HepG2 (cell line): ENCODE data around the gene SLU7. TPM values are rescaled to one million over a fixed set of nuclear protein-coding genes. Genes with fewer than 3 reads are reported as not detected.

Experiments
- CHD4 ChIP-seq: fragments of 200-600 bp; sonication (generic); IDR thresholded peaks from 2 replicates; pipeline ENCODE4 v1.7.0; 2017; ENCODE audit warnings: mild to moderate bottlenecking, low read length, borderline replicate concordance
- E2F2 ChIP-seq: sonication (generic); formaldehyde crosslinking; IDR thresholded peaks from 2 replicates; pipeline ENCODE4 v1.4.0; 2020; ENCODE audit warnings: missing genetic modification reagents, borderline replicate concordance
- HBP1 ChIP-seq: IDR thresholded peaks from 2 replicates; pipeline ENCODE4 v1.6.1; 2016; ENCODE audit warnings: low read depth, control low read depth
- HMGXB4 ChIP-seq, 2 experiments: sonication (generic) in 1 of 2; formaldehyde crosslinking in 1 of 2; IDR thresholded peaks; 2 replicates each; pipeline versions ENCODE4 v1.4.0 to v1.6.1; 2018 to 2020; ENCODE audit warnings: missing genetic modification reagents in 2 of 2, borderline replicate concordance in 1 of 2, low read depth in 1 of 2, mild to moderate bottlenecking in 1 of 2, missing biosample characterization in 1 of 2
- KAT7 ChIP-seq: IDR thresholded peaks from 2 replicates; pipeline ENCODE4 v1.6.1; 2018; ENCODE audit warnings: borderline replicate concordance, missing compliant biosample characterization
- PAX8 ChIP-seq: sonication (generic); formaldehyde crosslinking; IDR thresholded peaks from 2 replicates; pipeline ENCODE4 v1.8.0; 2022; ENCODE audit warnings: mild to moderate bottlenecking, missing genetic modification reagents, borderline replicate concordance
- SMAD9 ChIP-seq: sonication (generic); formaldehyde crosslinking; IDR thresholded peaks from 2 replicates; pipeline ENCODE4 v1.5.1; 2020; ENCODE audit warnings: mild to moderate bottlenecking, missing genetic modification reagents
- SMARCC2 ChIP-seq: fragments of 450-650 bp; IDR thresholded peaks from 2 replicates; pipeline ENCODE4 v1.6.1; 2017; ENCODE audit warnings: antibody characterized with exemption, mild to moderate bottlenecking
- ZBTB43 ChIP-seq: sonication (generic); formaldehyde crosslinking; conservative IDR thresholded peaks from 2 replicates; pipeline ENCODE4 v1.4.0; 2020; ENCODE audit warnings: missing genetic modification reagents
- ZBTB46 ChIP-seq: sonication (generic); formaldehyde crosslinking; IDR thresholded peaks from 2 replicates; pipeline ENCODE4 v1.4.0; 2020; ENCODE audit warnings: mild to moderate bottlenecking, missing genetic modification reagents, borderline replicate concordance
- ZNF331 ChIP-seq: sonication (generic); formaldehyde crosslinking; IDR thresholded peaks from 2 replicates; pipeline ENCODE4 v1.4.0; 2020; ENCODE audit warnings: missing genetic modification reagents
- ZNF512B ChIP-seq: sonication (generic); formaldehyde crosslinking; IDR thresholded peaks from 2 replicates; pipeline ENCODE4 v1.5.1; 2020; ENCODE audit warnings: missing genetic modification reagents, mild to moderate bottlenecking, borderline replicate concordance
- ZNF713 ChIP-seq: sonication (generic); formaldehyde crosslinking; IDR thresholded peaks from 2 replicates; pipeline ENCODE4 v1.4.0; 2020; ENCODE audit warnings: mild to moderate bottlenecking, missing genetic modification reagents
- polyA plus RNA-seq, 8 experiments: library from polyadenylated mRNA; depleted of rRNA in 3 of 8; stranded (reverse) in 7 of 8; unstranded in 1 of 8; fragments of >200 nt; fragmentation: Illumina TruSeq in 4 of 8; extraction: Trizol in 4 of 8; gene quantifications; 2 replicates each; pipeline versions ENCODE4 v1.2.1 to v1.2.3, GENCODE V29; 2011 to 2016; ENCODE audit warnings: low read depth in 4 of 8, missing spikeins in 1 of 8, mixed read lengths in 1 of 8; ENCODE audit not compliant: insufficient read depth in 1 of 8
- total RNA-seq, 5 experiments: library from RNA; depleted of rRNA; stranded (reverse); fragments of >200 nt; fragmentation: Illumina TruSeq; extraction: Trizol; gene quantifications; 2 replicates each; pipeline ENCODE4 v1.2.3, GENCODE V29; 2016; ENCODE audit warnings: low read depth in 1 of 5

SLU7 gene
- total and polyA plus RNA-seq, 2 of the 13 experiments (the other 11 are each of a cell fraction or from before 2014, with no cell fraction given), result 24.0 to 39.2 TPM

GRCh38 chr5:160467555-160468362 lies 48.9 kb upstream of the SLU7 start (continued):
- TF ChIP-seq CHD4 (no peak), KAT7 (peak; percentile 67), E2F2 (CRISPR knock-in tag) (0 out of 2 replicates have a peak, but pooled peaks have one; percentile 41), ZBTB43 (CRISPR knock-in tag) (no peak), ZNF713 (CRISPR knock-in tag) (0 out of 2 replicates have a peak, but pooled peaks have one; percentile 84), SMAD9 (CRISPR knock-in tag) (no peak; the same call in 1 of the 2 replicates), HMGXB4 (CRISPR knock-in tag; IDR thresholded peaks at IDR 0.05; ENCODE audit: borderline replicate concordance in 1 of 2, low read depth in 1 of 2) (peak; percentile 72 to 74; a peak in 2 of 4 replicates), PAX8 (CRISPR knock-in tag) (no peak), ZNF512B (CRISPR knock-in tag) (no peak), ZNF331 (CRISPR knock-in tag) (peak; percentile 71; the same call in 1 of the 2 replicates), HBP1 (no peak; the same call in 1 of the 2 replicates), ZBTB46 (CRISPR knock-in tag) (no peak), SMARCC2 (no peak)
